HG03108 (cell line): ENCODE data around the gene OTX1.
"Not testable (repeated sequence)": the region's sequence is repeated elsewhere in the genome, so short reads cannot be mapped to it uniquely, and the experiment has no call there.

ENCODE experiments used
- ATAC-seq: cut with Tn5 transposase; IDR thresholded peaks from one replicate; pipeline ENCODE4 v1.9.1; 2021; ENCODE audit warnings: moderate library complexity; ENCODE audit not compliant: unreplicated experiment

The OTX1 gene

DNA sequence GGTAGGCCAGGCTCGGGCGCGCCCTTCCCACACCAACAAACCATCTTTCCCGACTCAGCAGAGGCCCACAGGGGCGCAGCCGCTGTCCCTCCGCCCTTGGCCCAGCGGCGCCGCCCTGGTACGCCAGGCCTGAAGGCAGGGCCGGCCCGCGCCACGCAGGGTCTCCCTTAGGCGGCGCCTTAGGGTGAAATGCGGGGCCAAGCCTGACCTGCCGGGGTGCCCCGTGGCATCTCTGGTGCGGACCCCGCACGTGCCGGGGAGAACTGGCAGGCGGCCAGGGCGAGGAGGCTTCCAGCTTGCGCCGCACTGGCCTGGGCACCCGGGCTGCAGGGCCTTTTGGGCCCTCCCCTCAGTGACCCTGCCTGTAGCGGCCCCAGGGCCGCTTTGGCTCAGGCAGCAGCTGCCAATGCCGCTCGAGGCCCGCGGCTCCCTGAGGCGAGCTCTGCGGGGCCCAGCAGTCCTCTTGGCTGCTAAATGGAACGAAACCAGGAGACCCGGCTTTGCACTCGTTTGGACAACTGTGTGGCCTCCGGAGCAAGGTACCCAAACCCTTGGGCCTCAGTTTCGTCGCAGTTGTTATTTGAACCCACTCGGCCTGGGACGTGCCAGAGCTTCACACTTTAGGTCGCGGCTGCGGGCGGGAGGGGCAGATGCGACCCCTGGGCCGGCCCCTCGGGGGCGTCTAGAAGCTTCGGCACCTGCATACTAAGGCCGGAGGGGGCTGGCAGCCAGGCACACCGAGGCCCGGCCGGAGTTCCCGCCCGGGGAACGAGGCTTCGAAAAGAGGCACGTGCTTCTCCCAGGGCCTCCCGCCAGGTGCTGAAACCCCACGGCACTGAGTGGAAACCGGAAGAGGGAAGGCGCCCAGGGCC, 8.5 kb downstream of the OTX1 start:
- ATAC-seq, result no peak

DNA sequence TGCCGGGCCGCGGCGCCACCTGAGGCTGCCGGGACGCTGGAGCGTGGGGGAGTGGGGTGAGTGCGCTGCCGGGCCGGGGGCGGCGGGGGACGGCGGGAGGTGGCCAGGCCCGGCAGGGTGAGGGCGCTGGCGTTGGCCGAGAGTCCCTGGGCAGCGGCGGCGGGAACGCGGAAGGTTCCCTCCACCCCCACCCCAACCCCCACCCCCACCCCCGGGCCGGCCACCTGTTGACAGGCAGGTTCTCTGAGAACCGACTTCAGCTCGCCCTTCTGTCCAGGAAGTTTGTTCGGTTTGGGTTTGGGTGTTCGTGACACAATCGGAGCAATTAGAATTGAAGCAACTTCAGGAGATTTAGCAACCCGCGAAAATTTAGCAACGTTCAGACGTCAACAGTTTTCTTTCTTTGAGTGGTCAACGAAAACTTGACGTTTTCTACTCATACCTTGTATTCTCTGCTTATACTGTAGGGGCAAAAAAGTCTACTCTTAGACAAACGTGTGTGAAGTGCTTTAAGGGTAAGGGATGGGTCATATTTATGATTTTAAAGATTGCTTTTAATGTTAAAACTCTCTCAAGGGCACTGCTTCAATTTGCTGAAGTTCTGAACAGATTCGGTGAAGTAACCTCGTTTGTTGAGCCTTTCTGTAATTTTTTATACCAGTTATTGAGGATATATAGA, 9.3 kb downstream of the OTX1 start:
- no peak for ATAC-seq

DNA sequence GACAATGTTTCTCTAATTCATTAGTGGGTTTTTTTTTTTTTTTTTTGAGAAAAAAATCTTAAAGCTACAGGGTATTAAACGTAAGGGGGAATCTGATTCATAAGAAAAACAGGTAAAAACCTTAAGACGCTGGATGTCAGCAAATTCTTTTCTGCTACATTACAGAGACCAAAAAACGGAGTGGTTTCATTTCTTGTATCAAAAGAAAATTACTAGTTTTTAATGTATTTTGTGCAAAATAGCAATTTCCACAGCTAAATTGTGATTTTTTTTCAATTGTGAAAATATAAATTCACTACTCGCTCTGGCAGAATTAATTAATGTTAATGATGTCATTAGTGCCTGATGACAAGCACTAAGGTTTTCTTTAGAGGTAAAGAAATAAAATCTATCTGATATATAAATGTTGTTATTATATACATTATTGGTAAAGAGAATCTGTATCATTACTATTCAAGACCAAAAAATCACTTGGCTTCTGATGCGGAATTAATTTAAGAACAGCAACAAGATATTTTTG, 9.9 kb downstream of the OTX1 start:
- ATAC-seq, result no peak

DNA sequence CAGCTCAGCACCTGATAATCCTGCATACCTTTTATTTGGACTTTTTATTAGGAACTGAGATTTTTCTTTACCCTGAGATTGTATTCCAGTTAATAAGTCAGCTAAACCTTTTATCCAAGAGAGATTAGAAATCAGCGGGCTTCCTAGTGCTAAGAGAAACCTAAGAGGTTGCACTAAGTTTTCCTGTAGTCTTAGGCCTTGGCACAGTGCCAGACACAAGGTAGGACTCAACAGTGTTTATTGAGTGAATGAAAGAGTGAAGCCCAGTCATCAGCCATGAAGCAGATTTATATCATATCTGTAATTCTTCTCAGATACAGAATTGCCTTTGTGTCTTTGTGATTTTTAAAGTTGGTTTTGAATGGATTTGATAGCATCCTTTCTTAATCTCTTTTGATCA, 13.6 kb downstream of the OTX1 start:
- ATAC-seq, result no peak

DNA sequence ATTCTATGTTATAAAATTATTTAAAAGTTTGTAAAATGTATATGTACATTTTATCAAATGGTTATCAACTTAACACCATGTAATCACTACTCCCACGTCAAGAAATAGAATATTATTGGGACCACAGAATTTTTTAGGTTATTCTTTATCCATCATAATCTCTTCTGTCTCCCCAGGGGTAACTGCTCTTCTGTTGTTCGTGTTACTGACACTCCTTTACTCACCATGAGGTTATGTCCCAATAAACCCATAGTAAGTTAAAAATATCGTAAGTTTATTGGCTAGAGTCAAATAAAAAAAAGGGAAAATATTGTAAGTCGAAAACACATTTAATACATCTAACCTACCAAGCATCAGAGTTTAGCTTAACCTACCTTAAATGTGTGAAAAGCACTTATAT, 14.0 kb downstream of the OTX1 start:
- ATAC-seq, result no peak

DNA sequence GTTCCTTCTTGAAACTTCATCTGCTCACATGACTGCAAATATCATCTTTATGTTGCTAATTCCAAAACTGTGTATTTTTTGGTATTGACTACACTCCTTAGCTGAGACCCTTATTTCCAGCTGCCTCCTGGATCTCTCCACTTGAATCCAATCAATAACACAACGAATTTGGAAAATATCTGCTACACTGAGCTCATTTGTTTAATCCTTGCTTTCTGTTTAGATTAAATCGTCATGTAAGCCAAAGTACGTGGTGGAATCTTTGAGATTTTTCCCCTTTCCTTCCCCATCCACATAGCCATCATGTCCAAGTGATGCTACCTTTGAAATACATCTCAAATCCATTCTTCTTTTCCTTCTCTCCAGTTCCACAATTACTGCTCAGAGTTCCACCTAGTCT, 15.6 kb downstream of the OTX1 start:
- ATAC-seq, result no peak

DNA sequence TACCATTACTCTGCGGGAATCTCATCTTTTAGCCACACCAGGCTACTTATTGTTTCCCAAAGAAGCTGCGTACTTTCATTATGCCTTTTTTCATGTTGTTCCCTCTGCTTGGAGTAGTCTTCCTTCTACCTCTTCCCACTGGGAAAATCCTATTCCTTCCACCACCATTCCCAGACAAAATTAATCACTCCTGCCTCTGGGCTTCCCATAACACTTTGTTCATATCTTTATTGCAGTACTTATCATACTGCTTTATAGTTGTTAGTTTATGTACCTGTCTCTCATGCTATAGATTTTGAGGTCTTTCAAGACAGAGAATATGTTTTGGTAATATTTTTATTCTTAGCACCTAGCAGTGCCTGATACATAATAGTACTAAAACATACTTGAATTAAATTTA, 16.2 kb downstream of the OTX1 start:
- ATAC-seq, result no peak

DNA sequence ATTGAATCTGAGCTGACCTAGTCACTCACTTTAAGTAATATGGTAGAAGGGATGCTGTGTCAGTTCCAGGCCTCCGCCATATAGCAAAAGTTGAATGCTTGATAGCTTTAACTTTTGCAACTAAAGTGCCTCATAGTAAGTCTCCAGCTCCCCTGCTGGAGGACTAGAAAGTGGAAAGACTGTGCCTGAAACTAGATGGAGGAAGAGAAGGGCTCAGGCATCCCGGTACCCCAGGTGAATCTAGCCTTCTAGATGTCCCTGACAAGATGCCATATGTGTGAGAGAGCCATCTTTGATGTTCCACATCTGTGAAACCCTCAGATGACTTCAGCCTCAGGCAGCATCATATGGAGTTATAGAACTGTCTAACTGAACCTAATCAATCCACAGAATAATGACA, 21.0 kb downstream of the OTX1 start:
- no peak for ATAC-seq

DNA sequence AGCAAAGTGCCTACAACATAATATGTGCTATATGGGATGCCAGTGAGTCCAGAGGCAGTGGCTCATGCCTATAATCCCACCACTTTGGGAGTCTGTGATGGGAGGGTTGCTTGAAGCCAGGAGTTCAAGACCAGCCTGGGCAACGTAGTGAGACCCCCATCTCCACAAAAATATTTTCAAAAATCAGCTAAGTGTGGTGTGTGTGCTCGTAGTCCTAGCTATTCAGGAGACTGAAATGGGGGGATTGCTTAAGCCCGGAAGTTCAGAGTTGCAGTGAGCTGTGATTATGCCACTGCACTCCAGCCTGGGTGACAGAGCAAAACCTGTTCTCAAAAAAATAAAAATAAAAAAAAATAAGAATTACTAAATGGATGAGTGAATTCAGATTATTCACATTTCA, 23.4 kb downstream of the OTX1 start:
- no peak for ATAC-seq

DNA sequence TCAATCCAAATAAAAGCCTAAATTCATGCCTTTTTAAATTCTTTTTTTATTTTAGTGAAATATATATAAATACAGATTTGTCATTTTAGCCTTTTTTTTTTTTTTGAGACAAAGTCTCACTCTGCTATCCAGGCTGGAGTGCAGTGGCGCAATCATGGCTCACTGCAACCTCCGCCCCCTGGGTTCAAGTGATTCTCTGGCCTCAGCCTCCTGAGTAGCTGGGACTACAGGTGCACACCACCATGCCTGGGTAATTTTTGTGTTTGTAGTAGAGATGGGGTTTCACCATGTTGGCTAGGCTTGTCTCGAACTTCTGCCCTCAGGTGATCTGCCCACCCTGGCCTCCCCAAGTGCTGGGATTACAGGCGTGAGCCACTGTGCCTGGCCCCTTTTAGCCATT, 23.8 kb downstream of the OTX1 start:
- not testable (repeated sequence) for ATAC-seq

DNA sequence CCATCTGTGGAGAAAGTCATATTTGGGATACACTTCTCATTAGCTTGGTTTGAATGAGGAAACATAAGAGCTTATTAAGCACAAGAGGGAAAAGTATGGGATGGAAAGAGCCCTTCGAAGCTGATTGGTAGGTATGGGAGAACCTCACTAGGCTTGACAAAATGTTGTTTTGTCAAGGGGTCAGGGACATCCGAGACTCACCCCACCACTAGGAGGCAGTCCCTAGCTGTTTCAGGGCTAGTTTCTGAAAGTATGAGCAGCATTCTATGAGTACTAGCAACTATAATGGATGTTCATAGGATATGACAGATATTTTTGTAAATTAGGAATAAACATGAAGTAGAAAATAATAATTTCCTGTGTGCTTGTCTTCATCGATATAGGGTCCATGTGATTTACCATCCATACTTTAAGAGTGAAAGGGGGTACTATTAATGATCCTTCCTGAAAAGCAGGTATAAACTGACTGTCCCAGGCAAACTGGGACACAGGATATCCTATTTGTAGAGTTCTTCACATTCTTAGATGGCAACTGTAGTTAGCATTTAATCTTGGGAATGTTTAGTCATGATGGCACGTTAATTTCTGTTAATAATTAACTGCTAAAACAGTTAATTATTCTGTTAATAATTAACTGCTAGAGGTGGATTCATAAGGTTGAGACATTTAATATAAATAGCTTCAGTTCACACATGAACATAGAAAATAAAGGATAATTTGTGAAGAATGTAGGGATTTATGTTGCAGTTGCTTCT, 28.4 kb downstream of the OTX1 start:
- no peak for ATAC-seq

DNA sequence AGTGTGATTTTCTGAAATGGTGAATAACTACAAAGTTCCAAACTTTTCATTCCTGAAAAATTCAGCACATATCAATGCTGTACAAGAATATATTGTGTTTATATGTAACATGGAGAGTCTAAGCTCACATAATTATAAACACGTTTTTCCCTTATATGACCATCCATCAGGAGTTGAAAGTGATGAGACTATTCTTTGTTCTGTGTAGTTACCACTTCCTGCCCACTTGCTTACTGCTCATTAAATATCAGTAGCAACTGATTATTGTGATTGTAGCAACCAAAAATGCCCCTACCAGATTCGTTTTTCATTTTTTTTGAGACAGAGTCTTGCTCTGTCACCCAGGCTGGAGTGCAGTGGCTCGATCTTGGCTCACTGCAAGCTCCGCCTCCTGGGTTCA, 30.8 kb downstream of the OTX1 start:
- ATAC-seq, result no peak

DNA sequence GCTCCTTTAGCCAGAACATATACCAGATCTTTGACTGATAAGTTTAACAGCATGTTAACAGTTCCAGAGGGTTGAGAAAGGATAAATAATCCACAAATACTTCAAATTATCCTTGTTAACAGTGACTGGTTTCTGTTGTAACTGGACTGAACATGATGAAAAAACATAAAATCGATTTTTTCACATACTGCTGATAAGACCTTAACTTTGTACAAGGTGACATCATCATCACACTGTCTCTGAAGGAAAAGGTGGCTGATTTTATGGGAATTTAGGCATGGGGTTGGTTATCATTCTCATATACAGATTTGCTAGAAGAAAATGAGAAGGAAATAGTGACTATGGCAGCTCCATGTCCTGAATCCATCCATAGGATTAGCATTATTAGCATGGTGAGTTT, 36.1 kb downstream of the OTX1 start:
- no peak for ATAC-seq

DNA sequence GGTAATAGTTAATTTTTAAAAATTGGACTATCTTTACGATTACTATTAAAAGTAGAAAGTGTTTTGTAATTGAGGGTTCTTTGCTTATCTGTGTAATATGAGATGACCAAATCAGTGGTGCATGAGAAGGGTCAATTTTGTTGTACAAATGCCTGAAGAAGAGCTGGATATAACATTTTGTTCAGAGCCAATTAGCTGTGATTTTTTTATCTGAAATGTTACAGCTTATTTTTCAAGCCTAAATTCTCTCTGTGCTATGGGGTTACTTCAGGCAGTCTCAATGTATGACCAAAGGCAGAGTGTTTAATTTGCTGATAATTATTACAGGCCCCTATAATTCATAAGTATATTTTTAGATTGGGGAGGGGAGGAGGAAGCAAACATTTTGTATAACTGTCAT, 41.8 kb downstream of the OTX1 start:
- ATAC-seq, result no peak

DNA sequence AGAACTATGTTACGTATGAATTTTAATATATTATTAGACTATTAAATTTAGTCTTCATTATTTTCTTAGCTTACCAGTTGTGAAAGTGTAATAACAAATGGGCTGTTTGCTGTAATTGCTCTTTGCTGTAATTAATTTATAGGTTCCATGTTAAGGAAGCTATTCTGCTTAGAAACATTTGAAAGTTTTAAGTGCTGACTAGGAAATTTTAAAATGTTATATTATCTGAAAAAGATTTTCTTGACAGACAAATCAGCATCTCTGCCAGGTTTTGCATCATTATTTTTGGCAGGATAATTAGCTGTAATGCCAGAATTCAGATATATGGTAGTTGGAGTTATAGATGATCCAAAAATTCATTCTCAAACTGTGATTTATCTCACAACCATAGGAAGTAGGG, 42.2 kb downstream of the OTX1 start:
- ATAC-seq, result no peak

DNA sequence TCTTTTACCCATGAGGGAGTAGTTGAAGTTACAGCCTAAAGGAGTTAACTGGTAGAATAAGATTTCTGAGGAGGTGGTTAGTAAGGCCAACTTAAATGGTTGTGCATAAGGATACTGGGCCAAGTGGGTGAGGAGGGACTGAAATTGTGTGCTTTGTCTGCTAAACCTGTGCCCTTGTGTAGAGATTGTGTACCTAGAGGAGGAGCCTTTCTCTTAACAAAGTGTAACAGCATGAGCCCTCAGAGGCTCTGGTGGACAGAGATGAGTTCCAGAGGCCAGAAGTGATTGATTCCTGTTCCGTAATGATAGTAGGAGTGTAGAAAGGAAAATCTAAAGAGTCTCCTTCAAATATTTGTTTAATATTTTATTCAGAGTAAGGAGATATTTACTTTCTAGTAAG, 42.9 kb downstream of the OTX1 start:
- ATAC-seq, result no peak

DNA sequence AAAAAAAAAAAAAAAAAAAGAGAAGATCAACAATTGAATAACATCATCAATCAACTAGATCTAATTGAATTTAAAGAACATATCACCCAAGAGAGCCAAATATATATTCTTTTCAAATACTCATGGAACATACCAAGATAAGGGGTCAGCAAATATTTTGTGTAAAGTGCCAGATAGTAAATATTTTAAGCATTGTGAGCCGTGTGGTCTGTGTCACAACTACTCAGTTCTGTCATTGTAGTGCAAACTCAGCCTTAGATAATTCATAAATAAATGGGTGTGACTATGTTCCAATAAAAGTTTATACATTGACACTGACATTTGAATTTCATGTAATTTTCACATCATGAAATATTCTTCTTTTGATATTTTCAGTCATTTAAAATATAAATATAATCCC, 45.9 kb downstream of the OTX1 start:
- ATAC-seq, result no peak

DNA sequence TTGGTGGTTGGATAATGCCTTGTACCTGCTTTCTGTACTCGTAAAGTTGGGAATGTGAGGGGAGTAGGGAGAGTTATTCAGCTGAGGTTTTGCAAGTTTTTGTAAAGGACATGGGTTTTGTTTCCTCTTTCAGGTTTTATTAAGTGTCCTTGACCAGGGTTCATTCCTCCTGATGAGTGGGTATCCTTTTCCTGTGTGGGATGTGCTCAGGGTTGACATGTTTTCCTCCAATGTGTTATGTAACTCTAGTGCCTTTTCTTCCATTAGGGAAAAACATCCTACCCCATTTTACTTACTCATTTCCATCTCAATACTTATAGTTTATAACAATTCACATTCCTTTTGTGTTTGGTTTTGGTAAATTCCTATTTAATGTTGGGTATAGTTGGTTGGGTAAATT, 48.4 kb downstream of the OTX1 start:
- ATAC-seq, result no peak

DNA sequence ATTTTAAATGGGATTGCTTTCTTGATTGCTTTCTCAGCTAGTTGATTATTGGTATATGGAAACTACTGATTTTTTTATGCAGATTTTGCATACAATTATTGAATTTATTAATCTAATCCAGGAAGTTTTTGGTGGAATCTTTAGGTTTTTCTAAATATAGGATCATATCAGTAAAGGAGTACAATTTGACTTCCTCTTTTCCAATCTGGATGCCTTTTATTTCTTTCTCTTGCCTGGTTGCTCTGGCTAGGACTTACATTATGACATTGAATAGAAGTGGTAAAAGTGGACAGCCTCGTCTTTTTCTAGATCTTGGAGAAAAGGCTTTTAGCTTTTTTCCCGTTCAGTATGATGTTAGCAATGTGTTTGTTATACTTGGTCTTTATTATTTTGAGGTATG, 51.3 kb downstream of the OTX1 start:
- no peak for ATAC-seq

DNA sequence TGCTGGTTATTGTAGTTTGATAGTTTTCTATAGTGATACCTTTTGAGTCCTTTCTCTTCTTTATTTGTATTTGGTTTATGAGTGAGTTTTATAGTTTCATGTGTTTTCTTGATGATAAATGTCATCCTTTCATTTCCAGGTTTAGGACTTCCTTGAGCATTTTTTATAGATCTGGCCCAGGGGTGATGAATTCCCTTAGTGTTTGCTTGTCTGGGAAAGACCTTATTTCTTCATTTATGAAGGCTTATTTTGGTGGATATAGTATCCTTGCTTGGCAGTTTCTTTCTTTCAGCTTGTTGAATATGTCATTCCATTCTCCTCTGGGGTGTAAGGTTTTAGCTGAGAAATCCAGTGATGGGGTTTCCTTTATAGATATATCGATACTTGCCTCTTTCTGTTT, 53.9 kb downstream of the OTX1 start:
- no peak for ATAC-seq
